Non-pigmented ciliary epithelial cell (primary cell): ENCODE data around the gene PRKX.
"Not testable (repeated sequence)": the region's sequence is repeated elsewhere in the genome, so short reads cannot be mapped to it uniquely, and the experiment has no call there.

Experiments
- DNase-seq: peaks from one replicate; pipeline ENCODE4 v3.0.0-alpha.2; 2010; ENCODE audit warnings: low read depth

PRKX gene

GRCh38 chrX:3713225-3713936, at the start of gene PRKX:
TSS of gene PRKX (minus strand) at chrX:3713649. CDS start at chrX:3713253, 396 bp downstream.
- no peak for DNase-seq

- no peak for DNase-seq
Observed at GRCh38 chrX:3763111-3763510, 49.7 kb upstream of the PRKX start.

GRCh38 chrX:3757510-3758025, 44.1 kb upstream of the PRKX start:
- DNase-seq: no peak

- no peak for DNase-seq
Observed at GRCh38 chrX:3748052-3748559, 34.7 kb upstream of the PRKX start.

GRCh38 chrX:3743801-3744439, 30.5 kb upstream of the PRKX start:
- DNase-seq: no peak

- not testable (repeated sequence) for DNase-seq
Observed at GRCh38 chrX:3740946-3741345, 27.5 kb upstream of the PRKX start.

- no peak for DNase-seq
Observed at GRCh38 chrX:3738509-3738908, 25.1 kb upstream of the PRKX start.

- DNase-seq: not testable (repeated sequence)
Observed at GRCh38 chrX:3736536-3736935, 23.1 kb upstream of the PRKX start.

GRCh38 chrX:3735891-3736290, 22.4 kb upstream of the PRKX start:
- DNase-seq: not testable (repeated sequence)

GRCh38 chrX:3734456-3734855, 21.0 kb upstream of the PRKX start:
- DNase-seq: not testable (repeated sequence)

GRCh38 chrX:3733043-3733430, 19.6 kb upstream of the PRKX start:
- no peak for DNase-seq

- not testable (repeated sequence) for DNase-seq
Observed at GRCh38 chrX:3732326-3733042, 19.0 kb upstream of the PRKX start.

GRCh38 chrX:3728454-3728853, 15.0 kb upstream of the PRKX start:
- DNase-seq: no peak

- not testable (repeated sequence) for DNase-seq
Observed at GRCh38 chrX:3723460-3723859, 10.0 kb upstream of the PRKX start.

GRCh38 chrX:3717742-3718420, 4.4 kb upstream of the PRKX start:
- DNase-seq: no peak

- DNase-seq: no peak
Observed at GRCh38 chrX:3715921-3716320, 2.5 kb upstream of the PRKX start.

GRCh38 chrX:3714706-3715479, 1.4 kb upstream of the PRKX start:
- DNase-seq: not testable (repeated sequence)

GRCh38 chrX:3713937-3714434, 537 bp upstream of the PRKX start:
- DNase-seq: no peak

- DNase-seq: no peak
Observed at GRCh38 chrX:3712870-3713224, 602 bp downstream of the PRKX start.

GRCh38 chrX:3712051-3712869, 1.2 kb downstream of the PRKX start:
- no peak for DNase-seq
